DND-41 (cell line): ENCODE measurements around the gene ESF1.
A peak's percentile ranks its signal among the peaks of the same experiment; 100 is the strongest.

ENCODE experiments used
- ATAC-seq: fragments of 200-7000 bp; cut with Tn5 transposase; 3 replicates; pipeline ENCODE4 v1.9.1; 2021; ENCODE audit warnings: low read depth; ENCODE audit not compliant: insufficient read depth
- DNase-seq: peaks from one replicate; pipeline ENCODE4 v3.0.0-alpha.2; 2020
- H2AFZ ChIP-seq: 2 replicates; pipeline ENCODE4 v1.6.0; 2012; ENCODE audit warnings: low read depth, low read length
- H3K27ac ChIP-seq: 2 replicates; pipeline ENCODE4 v1.5.1; 2012; ENCODE audit warnings: low read length, inconsistent platforms
- H3K27me3 ChIP-seq: fragments of 200-600 bp; sonication (generic); 2 replicates; pipeline ENCODE4 v1.6.0; 2012; ENCODE audit warnings: low read length, mild to moderate bottlenecking, inconsistent platforms; ENCODE audit not compliant: insufficient read depth, poor library complexity
- H3K36me3 ChIP-seq: 2 replicates; pipeline ENCODE4 v1.5.1; 2012; ENCODE audit warnings: low read length, inconsistent platforms; ENCODE audit not compliant: insufficient read depth
- H3K4me1 ChIP-seq: 2 replicates; pipeline ENCODE4 v1.5.1; 2012; ENCODE audit warnings: mild to moderate bottlenecking, low read length; ENCODE audit not compliant: insufficient read depth
- H3K4me2 ChIP-seq: 2 replicates; pipeline ENCODE4 v1.6.0; 2012; ENCODE audit warnings: mild to moderate bottlenecking, moderate library complexity, low read length, inconsistent platforms; ENCODE audit not compliant: insufficient read depth
- H3K4me3 ChIP-seq, 2 experiments: fragments of 200-600 bp in 1 of 2; shearing (Covaris generic) in 1 of 2; 2 replicates each; pipeline ENCODE4 v1.5.1; 2012 to 2016; ENCODE audit warnings: inconsistent platforms in 2 of 2, low read length in 2 of 2, mild to moderate bottlenecking in 2 of 2, low read depth in 1 of 2, moderate library complexity in 1 of 2
- H3K79me2 ChIP-seq: 2 replicates; pipeline ENCODE4 v1.6.0; 2012; ENCODE audit warnings: low read length, inconsistent platforms; ENCODE audit not compliant: insufficient read depth
- H3K9ac ChIP-seq: 2 replicates; pipeline ENCODE4 v1.6.0; 2012; ENCODE audit warnings: low read depth, mild to moderate bottlenecking, inconsistent platforms, low read length, moderate library complexity
- H3K9me3 ChIP-seq: 2 replicates; pipeline ENCODE4 v1.5.1; 2012; ENCODE audit warnings: low read length, moderate library complexity, mild to moderate bottlenecking, inconsistent platforms; ENCODE audit not compliant: insufficient read depth, severe bottlenecking
- H4K20me1 ChIP-seq: 2 replicates; pipeline ENCODE4 v1.6.0; 2012; ENCODE audit warnings: low read length; ENCODE audit not compliant: insufficient read depth
- CTCF ChIP-seq: IDR thresholded peaks from 2 replicates; pipeline ENCODE4 v1.5.1; 2012; ENCODE audit warnings: borderline replicate concordance, low read length, moderate library complexity, mild to moderate bottlenecking; ENCODE audit not compliant: poor library complexity, severe bottlenecking; ENCODE audit errors: extremely low read depth
- EZH2 ChIP-seq: IDR thresholded peaks from 3 replicates; pipeline ENCODE4 v1.6.1; 2012; ENCODE audit warnings: borderline replicate concordance, low read depth, mild to moderate bottlenecking, moderate library complexity, low read length, inconsistent platforms; ENCODE audit not compliant: severe bottlenecking

ESF1 gene

DNA sequence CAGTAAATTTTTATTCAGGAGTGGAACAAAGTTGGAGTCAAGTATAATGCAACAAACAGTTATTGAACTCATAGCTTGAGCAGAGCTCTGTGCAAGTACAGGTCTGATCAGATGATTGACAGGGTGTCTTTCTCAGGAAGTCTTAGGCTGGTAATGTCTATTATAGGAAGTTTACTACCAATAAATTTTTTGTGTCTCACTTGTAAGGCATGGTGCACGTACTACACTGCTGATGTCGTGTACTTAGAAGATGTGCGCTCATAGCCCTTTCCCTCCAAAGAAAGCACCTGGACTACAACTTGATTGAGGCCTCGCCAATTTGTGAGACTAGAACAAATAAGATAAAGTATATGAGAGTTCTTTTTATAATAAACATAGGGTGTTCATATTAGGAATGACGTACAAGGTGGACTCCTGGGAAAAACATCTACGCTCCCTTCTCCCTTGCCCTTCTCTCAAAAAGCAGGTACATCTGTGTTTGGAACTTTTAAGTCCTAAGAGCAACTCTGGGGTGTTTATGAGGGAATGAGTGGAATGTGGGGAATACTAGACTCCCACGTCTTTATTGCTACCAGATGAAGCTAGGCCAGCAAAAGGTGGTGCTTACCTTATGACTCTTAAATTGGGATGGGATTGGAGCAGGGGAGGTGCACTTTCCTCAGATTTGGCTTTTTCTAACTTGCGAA lies 1.6 kb upstream of the ESF1 start:
- H2AFZ ChIP-seq, result no peak overlapping the region
- TF ChIP-seq EZH2 (no peak), CTCF (no peak)
- H3K9ac ChIP-seq, result peak overlapping the region; percentile 80
- H4K20me1 ChIP-seq, result peaks cover 20% of the 10 kb centered on the region; the same call in 1 of the 2 replicates
- peaks cover 59% of the 10 kb centered on the region for H3K4me1 ChIP-seq
- H3K36me3 ChIP-seq, result peaks cover 76% of the 10 kb centered on the region
- H3K79me2 ChIP-seq, result peaks cover 99% of the 10 kb centered on the region
- peak overlapping the region; percentile 62 for H3K27ac ChIP-seq
- H3K4me3 ChIP-seq, result peak overlapping the region; percentile 92 to 96
- DNase-seq (no peak), ATAC-seq (no peak)
- H3K9me3 ChIP-seq, result no peaks in the 10 kb centered on the region
- H3K4me2 ChIP-seq, result peak overlapping the region; percentile 76
- H3K27me3 ChIP-seq, result no peaks in the 10 kb centered on the region

- peak; percentile 22 for ATAC-seq
- peaks cover 73% of the 10 kb centered on the region for H3K36me3 ChIP-seq
- peak overlapping the region; percentile 90 for H3K27ac ChIP-seq
- TF ChIP-seq CTCF (no peak), EZH2 (no peak)
- DNase-seq, result no peak
- H3K4me3 ChIP-seq, result peak overlapping the region; percentile 92 to 96
- H3K4me2 ChIP-seq, result peak overlapping the region; percentile 76
- peaks cover 72% of the 10 kb centered on the region for H3K4me1 ChIP-seq
- peak overlapping the region; percentile 80 for H3K9ac ChIP-seq
- H3K9me3 ChIP-seq, result no peaks in the 10 kb centered on the region
- H3K79me2 ChIP-seq, result peaks cover 98% of the 10 kb centered on the region
- H4K20me1 ChIP-seq, result peaks cover 17% of the 10 kb centered on the region; the same call in 1 of the 2 replicates
- H3K27me3 ChIP-seq, result no peaks in the 10 kb centered on the region
- H2AFZ ChIP-seq, result peak overlapping the region; percentile 86
Observed at GRCh38 chr20:13784271-13784892, 337 bp downstream of the ESF1 start.

DNA sequence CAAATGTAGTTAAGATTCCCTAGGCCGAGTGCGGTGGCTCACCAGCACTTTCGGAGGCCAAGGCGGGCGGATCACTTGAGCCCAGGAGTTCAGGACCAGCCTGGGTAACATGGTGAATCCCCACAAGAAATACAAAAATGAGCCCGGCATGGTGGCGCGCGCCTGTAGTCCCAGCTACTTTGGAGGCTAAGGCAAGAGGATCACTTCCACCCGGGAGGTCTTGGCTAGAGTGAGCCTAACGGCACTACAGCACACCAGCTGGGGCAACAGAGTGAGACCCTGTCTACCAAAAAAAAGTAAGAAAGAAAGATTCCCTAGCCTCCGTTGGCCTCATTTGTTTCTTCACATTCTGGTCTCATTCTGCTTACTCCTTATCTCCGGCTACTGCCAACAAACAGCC lies 1.2 kb downstream of the ESF1 start:
- H3K4me3 ChIP-seq, result peak overlapping the region; percentile 92 to 96; a peak in 3 of 4 replicates
- peak overlapping the region; percentile 80 for H3K9ac ChIP-seq
- no peaks in the 10 kb centered on the region for H3K9me3 ChIP-seq
- peak overlapping the region; percentile 76 for H3K4me2 ChIP-seq
- peaks cover 78% of the 10 kb centered on the region for H3K4me1 ChIP-seq
- DNase-seq (no peak), ATAC-seq (no peak)
- H3K27ac ChIP-seq, result peak overlapping the region; percentile 90
- TF ChIP-seq CTCF (no peak), EZH2 (no peak)
- H3K27me3 ChIP-seq, result no peaks in the 10 kb centered on the region
- H4K20me1 ChIP-seq, result peaks cover 17% of the 10 kb centered on the region; the same call in 1 of the 2 replicates
- no peak overlapping the region for H2AFZ ChIP-seq
- peaks cover 98% of the 10 kb centered on the region for H3K79me2 ChIP-seq
- peaks cover 72% of the 10 kb centered on the region for H3K36me3 ChIP-seq
